GM12878 (cell line): ENCODE results near the gene RUFY4. TPM values are rescaled to one million over a fixed set of nuclear protein-coding genes. Genes with fewer than 3 reads are reported as not detected.

Experiments used
- ATAC-seq: fragments of 200-7000 bp; cut with Tn5 transposase; 3 replicates; pipeline ENCODE4 v1.9.1; 2020; ENCODE audit warnings: mild to moderate bottlenecking, moderate library complexity
- BruUV-seq: library from RNA; stranded (reverse); fragments of 400-500 nt; replicated peaks from 2 replicates; lab custom pipeline; 2021; lab: Mats Ljungman, UMichigan
- CTCF ChIA-PET: fragments of 300-600 bp; sonication (Branson Sonifier 250); formaldehyde crosslinking; extraction: SDS; loops from one replicate; lab custom pipeline; 2021; ENCODE audit warnings: inconsistent platforms; lab: Yijun Ruan, JAX
- POLR2A ChIA-PET: fragments of 350-600 bp; formaldehyde crosslinking; extraction: SDS; loops from one replicate; lab custom pipeline; 2021; ENCODE audit warnings: inconsistent platforms; lab: Charles Lee
- RAD21 ChIA-PET: fragments of 300-600 bp; sonication (Branson Sonifier 250); formaldehyde crosslinking; loops from one replicate; lab custom pipeline; 2023; ENCODE audit warnings: antibody characterized with exemption; ENCODE audit not compliant: unreplicated experiment; lab: Charles Lee
- SMC1A ChIA-PET: fragments of 300-600 bp; sonication (Branson Sonifier 250); formaldehyde crosslinking; loops from one replicate; lab custom pipeline; 2023; ENCODE audit not compliant: unreplicated experiment, uncharacterized antibody; lab: Charles Lee
- DNase-seq: peaks from one replicate; pipeline ENCODE4 v3.0.0-alpha.2; 2011; ENCODE audit warnings: low read depth, low spot score
- FAIRE-seq: peaks from 3 replicates; lab custom pipeline; 2011; peaks lifted over from hg19 to GRCh38; lab: Jason Lieb, UNC
- H2AFZ ChIP-seq: 2 replicates; pipeline ENCODE4 v1.6.0; 2011; ENCODE audit warnings: low read depth, low read length, control low read depth; ENCODE audit not compliant: control insufficient read depth
- H3K27ac ChIP-seq: 2 replicates; pipeline ENCODE4 v1.5.1; 2011; ENCODE audit warnings: control low read depth; ENCODE audit not compliant: control insufficient read depth, insufficient read depth
- H3K27me3 ChIP-seq, 2 experiments: replicated peaks in 1 of 2; 2 replicates each; pipeline versions ENCODE4 v1.6.0 to v1.6.1; 2011; ENCODE audit warnings: low read length in 1 of 2; ENCODE audit not compliant: control insufficient read depth in 2 of 2, insufficient read depth in 2 of 2
- H3K36me3 ChIP-seq, 2 experiments: 2 replicates each; pipeline ENCODE4 v1.5.1; 2011; ENCODE audit warnings: low read length in 1 of 2; ENCODE audit not compliant: control insufficient read depth in 2 of 2, insufficient read depth in 2 of 2
- H3K4me1 ChIP-seq: 2 replicates; pipeline ENCODE4 v1.6.1; 2011; ENCODE audit warnings: mild to moderate bottlenecking, low read length, moderate library complexity, mixed read lengths; ENCODE audit not compliant: control insufficient read depth, insufficient read depth
- H3K4me2 ChIP-seq: 2 replicates; pipeline ENCODE4 v1.6.0; 2011; ENCODE audit warnings: control low read depth; ENCODE audit not compliant: control insufficient read depth, insufficient read depth
- H3K4me3 ChIP-seq: fragments of 200-600 bp; sonication (generic); 2 replicates; pipeline ENCODE4 v1.5.1; 2016
- H3K79me2 ChIP-seq: 2 replicates; pipeline ENCODE4 v1.6.0; 2011; ENCODE audit warnings: low read length; ENCODE audit not compliant: control insufficient read depth, insufficient read depth
- H3K9ac ChIP-seq: 2 replicates; pipeline ENCODE4 v1.8.0; 2011; ENCODE audit warnings: low read length, control low read depth, mixed read lengths; ENCODE audit not compliant: control insufficient read depth, insufficient read depth
- H3K9me3 ChIP-seq: replicated peaks from 3 replicates; pipeline ENCODE4 v1.5.1; 2011; ENCODE audit warnings: mild to moderate bottlenecking, low read length; ENCODE audit not compliant: control insufficient read depth, insufficient read depth
- H4K20me1 ChIP-seq: 2 replicates; pipeline ENCODE4 v1.6.0; 2011; ENCODE audit not compliant: control insufficient read depth, insufficient read depth
- BCL11A ChIP-seq: IDR thresholded peaks from 2 replicates; pipeline ENCODE4 v1.6.1; 2011; ENCODE audit warnings: low read depth, low read length
- BHLHE40 ChIP-seq, 2 experiments: fragments of 450-650 bp in 1 of 2; IDR thresholded peaks; 2 replicates each; pipeline ENCODE4 v1.6.1; 2011 to 2017; ENCODE audit warnings: low read depth in 2 of 2, borderline replicate concordance in 1 of 2, improper control_type of control experiment in 1 of 2, low read length in 1 of 2, mild to moderate bottlenecking in 1 of 2
- CHD1 ChIP-seq: IDR thresholded peaks from 2 replicates; pipeline ENCODE4 v1.6.1; 2012; ENCODE audit warnings: low read depth, low read length, improper control_type of control experiment
- FOXM1 ChIP-seq: IDR thresholded peaks from 2 replicates; pipeline ENCODE4 v1.6.1; 2012; ENCODE audit warnings: low read depth, mild to moderate bottlenecking, inconsistent platforms, low read length, moderate library complexity
- KLF5 ChIP-seq: fragments of 450-650 bp; IDR thresholded peaks from 2 replicates; pipeline ENCODE4 v1.6.1; 2014; ENCODE audit warnings: mild to moderate bottlenecking; ENCODE audit not compliant: partially characterized antibody
- MEF2A ChIP-seq: IDR thresholded peaks from 2 replicates; pipeline ENCODE4 v1.6.1; 2011; ENCODE audit warnings: low read depth, mild to moderate bottlenecking, low read length, moderate library complexity; ENCODE audit not compliant: insufficient read depth
- MXI1 ChIP-seq: fragments of 150-350 bp; IDR thresholded peaks from 2 replicates; pipeline ENCODE4 v1.6.1; 2011; ENCODE audit warnings: low read depth, mild to moderate bottlenecking, inconsistent platforms, low read length, improper control_type of control experiment
- NR2C1 ChIP-seq: fragments of 450-650 bp; IDR thresholded peaks from 2 replicates; pipeline ENCODE4 v1.6.1; 2017; ENCODE audit warnings: antibody characterized with exemption, mild to moderate bottlenecking, moderate library complexity
- POU2F2 ChIP-seq: IDR thresholded peaks from 3 replicates; pipeline ENCODE4 v1.6.1; 2011; ENCODE audit warnings: low read depth, mild to moderate bottlenecking, low read length, borderline replicate concordance
- RAD21 ChIP-seq: IDR thresholded peaks from 2 replicates; pipeline ENCODE4 v1.6.1; 2011; ENCODE audit warnings: mild to moderate bottlenecking, low read depth, low read length, moderate library complexity; ENCODE audit not compliant: insufficient read depth
- RB1 ChIP-seq: fragments of 450-650 bp; formaldehyde crosslinking; IDR thresholded peaks from 2 replicates; pipeline ENCODE4 v1.6.1; 2017; ENCODE audit warnings: mild to moderate bottlenecking, borderline replicate concordance
- REST ChIP-seq: IDR thresholded peaks from 2 replicates; pipeline ENCODE4 v1.6.1; 2012; ENCODE audit warnings: mild to moderate bottlenecking, low read depth, low read length
- RFX5 ChIP-seq: IDR thresholded peaks from 2 replicates; pipeline ENCODE4 v1.6.1; 2011; ENCODE audit warnings: low read depth, low read length, improper control_type of control experiment
- ZNF207 ChIP-seq: fragments of 450-650 bp; IDR thresholded peaks from 2 replicates; pipeline ENCODE4 v1.6.1; 2014; ENCODE audit warnings: antibody characterized with exemption, mild to moderate bottlenecking, borderline replicate concordance
- ZNF622 ChIP-seq: fragments of 450-650 bp; IDR thresholded peaks from 2 replicates; pipeline ENCODE4 v1.6.1; 2017; ENCODE audit warnings: mild to moderate bottlenecking, inconsistent platforms
- WGBS: methylation state at CpG from one replicate; pipeline ENCODE4 v1.1.6; 2016; ENCODE audit warnings: low lambda C conversion rate; ENCODE audit not compliant: insufficient replicate concordance, insufficient coverage; ENCODE audit errors: missing lambda C conversion rate; 5-methylcytosine and 5-hydroxymethylcytosine counted together
- in situ Hi-C: fragments of 300-500 bp; cut with MboI; formaldehyde crosslinking; loops from 9 replicates; pipeline ENCODE4 v1.14.3; 2018; ENCODE audit warnings: mixed read lengths
- intact Hi-C: fragments of 100-400 bp; cut with micrococcal nuclease; formaldehyde crosslinking; loops from one replicate; pipeline ENCODE4 v1.14.2; 2022; ENCODE audit not compliant: unreplicated experiment
- polyA plus RNA-seq, 11 experiments: library from polyadenylated mRNA; depleted of rRNA in 4 of 11; unstranded in 6 of 11; stranded (reverse) in 5 of 11; fragments of >200 nt; fragmentation: Nextera tagmentation in 4 of 11; fragmentation: Illumina TruSeq in 1 of 11; extraction: Ambion mirVana in 4 of 11; extraction: Trizol in 1 of 11; gene quantifications; 1 replicate in 1 of 11; 2 replicates in 10 of 11; pipeline versions ENCODE4 v1.2.1 to v1.2.3, GENCODE V29; 2011 to 2016; ENCODE audit warnings: inconsistent platforms in 2 of 11, missing spikeins in 2 of 11, low read depth in 1 of 11
- total RNA-seq, 4 experiments: library from RNA; depleted of rRNA in 3 of 4; stranded (reverse); fragments of >200 nt in 3 of 4; fragmentation: Illumina TruSeq in 1 of 4; extraction: Trizol in 1 of 4; gene quantifications; 2 replicates each; pipeline versions ENCODE4 v1.2.1 to v1.2.3, GENCODE V29; 2013 to 2021
- TF ChIP-seq, protein P1 (sequence below): IDR thresholded peaks from 2 replicates; pipeline ENCODE4 v1.6.1; 2012; ENCODE audit warnings: low read depth, low read length, improper control_type of control experiment
- TF ChIP-seq, protein P2 (sequence below): fragments of 450-650 bp; IDR thresholded peaks from 2 replicates; pipeline ENCODE4 v1.6.1; 2017; ENCODE audit warnings: low read depth, mild to moderate bottlenecking, moderate library complexity

Gene RUFY4
- total and polyA plus RNA-seq, 10 of the 15 experiments (the other 5 are each of a cell fraction or from before 2014, with no cell fraction given): 0.05 to 2.7 (median 0.90) TPM

DNA sequence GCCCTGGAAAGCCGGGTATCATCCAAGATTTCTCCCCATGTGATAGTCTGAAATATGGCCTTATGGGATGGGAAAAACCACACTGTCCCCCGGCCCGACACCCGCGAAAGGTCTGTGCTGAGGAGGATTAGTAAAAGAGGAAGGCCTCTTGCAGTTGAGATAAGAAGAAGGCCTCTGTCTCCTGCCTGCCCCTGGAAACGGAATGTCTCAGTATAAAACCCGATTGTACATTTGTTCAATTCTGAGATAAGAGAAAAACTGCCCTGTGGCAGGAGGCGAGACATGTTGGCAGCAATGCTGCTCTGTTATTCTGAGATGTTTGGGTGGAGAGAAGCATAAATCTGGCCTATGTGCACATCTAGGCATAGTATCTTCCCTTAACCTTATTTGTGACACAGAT, 26.8 kb downstream of the RUFY4 start:
- Histone ChIP-seq H4K20me1 (no peaks in the 10 kb centered on the region), H3K4me2 (no peak overlapping the region), H2AFZ (no peak overlapping the region), H3K4me1 (no peaks in the 10 kb centered on the region), H3K27me3 (no peaks in the 10 kb centered on the region), H3K4me3 (no peak overlapping the region), H3K27ac (no peak overlapping the region), H3K36me3 (no peaks in the 10 kb centered on the region), H3K9me3 (no peaks in the 10 kb centered on the region; the same call in 2 of the 3 replicates), H3K9ac (no peak overlapping the region), H3K79me2 (no peaks in the 10 kb centered on the region)
- SMC1A ChIA-PET: no interaction called here
- POLR2A ChIA-PET: no interaction called here
- CTCF ChIA-PET: no interaction called here
- in situ Hi-C loops: no loop called here
- RAD21 ChIA-PET: no interaction called here
- FAIRE-seq: no peak
- 44% methylated on average over 8 of the region's 8 CpGs for WGBS
- no TSS peak for BruUV-seq
- intact Hi-C loops: no loop called here
- no peak for DNase-seq
- ATAC-seq: no peak
- TF ChIP-seq, protein P1, sequence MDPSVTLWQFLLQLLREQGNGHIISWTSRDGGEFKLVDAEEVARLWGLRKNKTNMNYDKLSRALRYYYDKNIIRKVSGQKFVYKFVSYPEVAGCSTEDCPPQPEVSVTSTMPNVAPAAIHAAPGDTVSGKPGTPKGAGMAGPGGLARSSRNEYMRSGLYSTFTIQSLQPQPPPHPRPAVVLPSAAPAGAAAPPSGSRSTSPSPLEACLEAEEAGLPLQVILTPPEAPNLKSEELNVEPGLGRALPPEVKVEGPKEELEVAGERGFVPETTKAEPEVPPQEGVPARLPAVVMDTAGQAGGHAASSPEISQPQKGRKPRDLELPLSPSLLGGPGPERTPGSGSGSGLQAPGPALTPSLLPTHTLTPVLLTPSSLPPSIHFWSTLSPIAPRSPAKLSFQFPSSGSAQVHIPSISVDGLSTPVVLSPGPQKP: no peak
- TF ChIP-seq NR2C1: no peak
- no peak for TF ChIP-seq RFX5
- no peak for TF ChIP-seq RAD21
- TF ChIP-seq RB1: no peak
- TF ChIP-seq ZNF207: no peak
- TF ChIP-seq, protein P2, sequence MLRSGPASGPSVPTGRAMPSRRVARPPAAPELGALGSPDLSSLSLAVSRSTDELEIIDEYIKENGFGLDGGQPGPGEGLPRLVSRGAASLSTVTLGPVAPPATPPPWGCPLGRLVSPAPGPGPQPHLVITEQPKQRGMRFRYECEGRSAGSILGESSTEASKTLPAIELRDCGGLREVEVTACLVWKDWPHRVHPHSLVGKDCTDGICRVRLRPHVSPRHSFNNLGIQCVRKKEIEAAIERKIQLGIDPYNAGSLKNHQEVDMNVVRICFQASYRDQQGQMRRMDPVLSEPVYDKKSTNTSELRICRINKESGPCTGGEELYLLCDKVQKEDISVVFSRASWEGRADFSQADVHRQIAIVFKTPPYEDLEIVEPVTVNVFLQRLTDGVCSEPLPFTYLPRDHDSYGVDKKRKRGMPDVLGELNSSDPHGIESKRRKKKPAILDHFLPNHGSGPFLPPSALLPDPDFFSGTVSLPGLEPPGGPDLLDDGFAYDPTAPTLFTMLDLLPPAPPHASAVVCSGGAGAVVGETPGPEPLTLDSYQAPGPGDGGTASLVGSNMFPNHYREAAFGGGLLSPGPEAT: no peak
- TF ChIP-seq REST: no peak
- TF ChIP-seq CHD1: no peak
- no peak for TF ChIP-seq POU2F2
- no peak for TF ChIP-seq KLF5
- no peak for TF ChIP-seq FOXM1
- TF ChIP-seq MXI1: no peak
- TF ChIP-seq BCL11A: no peak
- no peak for TF ChIP-seq ZNF622
- no peak for TF ChIP-seq MEF2A
- no peak for TF ChIP-seq BHLHE40 (IDR thresholded peaks at IDR 0.05; ENCODE audit: borderline replicate concordance in 1 of 2, low read depth in 2 of 2, low read length in 1 of 2)
